Endothelial cell of umbilical vein (primary cell): ENCODE measurements around the gene PLEKHA8. TPM values are rescaled to one million over a fixed set of nuclear protein-coding genes. Genes with fewer than 3 reads are reported as not detected.

Experiments
- BruUV-seq: library from RNA; stranded (reverse); fragments of 400-500 nt; replicated peaks from 2 replicates; lab custom pipeline; 2021; lab: Mats Ljungman, UMichigan
- CTCF ChIA-PET: fragments of 300-600, 350-600 bp; sonication (Branson Sonifier 250); formaldehyde crosslinking; loops from one replicate; lab custom pipeline; 2021; ENCODE audit warnings: antibody characterized with exemption, inconsistent platforms; lab: Charles Lee
- POLR2A ChIA-PET: fragments of 300-600, 350-600 bp; sonication (Branson Sonifier 250); formaldehyde crosslinking; loops from one replicate; lab custom pipeline; 2021; ENCODE audit warnings: antibody characterized with exemption, inconsistent platforms; lab: Charles Lee
- DNase-seq: peaks from one replicate; pipeline ENCODE4 v3.0.0-alpha.2; 2011; ENCODE audit warnings: low read depth, low spot score
- FAIRE-seq: peaks from 2 replicates; lab custom pipeline; 2011; peaks lifted over from hg19 to GRCh38; lab: Jason Lieb, UNC
- H2AFZ ChIP-seq: 2 replicates; pipeline ENCODE4 v1.6.0; 2012; ENCODE audit warnings: low read depth, low read length, control low read depth, inconsistent platforms
- H3K27ac ChIP-seq: 2 replicates; pipeline ENCODE4 v1.5.1; 2011; ENCODE audit warnings: low read depth, mild to moderate bottlenecking, control low read depth, low read length, moderate library complexity; ENCODE audit not compliant: insufficient read depth
- H3K27me3 ChIP-seq, 2 experiments: 2 replicates each; pipeline versions ENCODE4 v1.6.0 to v1.6.1; 2011; ENCODE audit warnings: low read length in 2 of 2, mixed read lengths in 1 of 2; ENCODE audit not compliant: control insufficient read depth in 2 of 2, insufficient read depth in 2 of 2
- H3K36me3 ChIP-seq, 2 experiments: 2 replicates in 1 of 2; 3 replicates in 1 of 2; pipeline ENCODE4 v1.5.1; 2011; ENCODE audit warnings: low read length in 2 of 2, mild to moderate bottlenecking in 1 of 2, moderate library complexity in 1 of 2; ENCODE audit not compliant: control insufficient read depth in 2 of 2, insufficient read depth in 2 of 2; ENCODE audit errors: extremely low read depth in 1 of 2
- H3K4me1 ChIP-seq: 3 replicates; pipeline ENCODE4 v1.5.1; 2011; ENCODE audit warnings: mild to moderate bottlenecking, low read length; ENCODE audit not compliant: control insufficient read depth, insufficient read depth; ENCODE audit errors: extremely low read depth
- H3K4me2 ChIP-seq: 2 replicates; pipeline ENCODE4 v1.6.1; 2011; ENCODE audit warnings: low read length, control low read depth, mixed read lengths; ENCODE audit not compliant: insufficient read depth
- H3K4me3 ChIP-seq, 3 experiments: fragments of 200-600 bp in 1 of 3; sonication (generic), shearing (Covaris generic) in 1 of 3; replicated peaks in 1 of 3; 2 replicates each; pipeline ENCODE4 v1.5.1; 2011 to 2016; ENCODE audit warnings: control low read depth in 3 of 3, low read length in 3 of 3, mild to moderate bottlenecking in 2 of 3, inconsistent platforms in 1 of 3, low read depth in 1 of 3, moderate library complexity in 1 of 3; ENCODE audit not compliant: insufficient read depth in 1 of 3
- H3K79me2 ChIP-seq: 2 replicates; pipeline ENCODE4 v1.6.0; 2012; ENCODE audit warnings: low read length, inconsistent platforms; ENCODE audit not compliant: control insufficient read depth, insufficient read depth
- H3K9ac ChIP-seq: replicated peaks from 2 replicates; pipeline ENCODE3; 2011; ENCODE audit warnings: low read length, control low read depth; ENCODE audit not compliant: insufficient read depth; ENCODE audit errors: extremely low read depth
- H3K9me1 ChIP-seq: replicated peaks from 3 replicates; pipeline ENCODE4 v1.6.0; 2011; ENCODE audit warnings: mild to moderate bottlenecking, low read length; ENCODE audit not compliant: control insufficient read depth, insufficient read depth; ENCODE audit errors: extremely low read depth
- H3K9me3 ChIP-seq: replicated peaks from 2 replicates; pipeline ENCODE4 v1.5.1; 2012; ENCODE audit warnings: low read length, inconsistent platforms; ENCODE audit not compliant: control insufficient read depth, insufficient read depth
- H4K20me1 ChIP-seq: replicated peaks from 2 replicates; pipeline ENCODE3; 2011; ENCODE audit warnings: mild to moderate bottlenecking, low read length; ENCODE audit not compliant: control insufficient read depth, insufficient read depth; ENCODE audit errors: extremely low read depth
- CTCF ChIP-seq, 2 donors: IDR thresholded peaks; 1 replicate in 1 of 2; 2 replicates in 1 of 2; pipeline ENCODE4 v1.5.1; 2011; ENCODE audit warnings: low read length in 2 of 2, mild to moderate bottlenecking in 2 of 2, moderate library complexity in 2 of 2, control low read depth in 1 of 2, inconsistent platforms in 1 of 2, low read depth in 1 of 2; ENCODE audit not compliant: insufficient read depth in 1 of 2; ENCODE audit errors: extremely low read depth in 1 of 2
- EZH2 ChIP-seq: IDR thresholded peaks from 2 replicates; pipeline ENCODE4 v1.6.1; 2012; ENCODE audit warnings: borderline replicate concordance, low read depth, mild to moderate bottlenecking, moderate library complexity, low read length, inconsistent platforms; ENCODE audit not compliant: severe bottlenecking
- FOS ChIP-seq: IDR thresholded peaks from 2 replicates; pipeline ENCODE4 v1.6.1; 2011; ENCODE audit warnings: mild to moderate bottlenecking, low read length, moderate library complexity, borderline replicate concordance; ENCODE audit not compliant: insufficient read depth
- GATA2 ChIP-seq: IDR thresholded peaks from 2 replicates; pipeline ENCODE4 v1.7.0; 2011; ENCODE audit warnings: low read depth, mild to moderate bottlenecking, moderate library complexity, mixed read lengths, low read length; ENCODE audit not compliant: insufficient read length, insufficient read depth
- JUN ChIP-seq: IDR thresholded peaks from 2 replicates; pipeline ENCODE4 v1.6.1; 2011; ENCODE audit warnings: borderline replicate concordance, low read depth; ENCODE audit not compliant: insufficient read length, insufficient read depth
- MYC ChIP-seq: IDR thresholded peaks from one replicate; pipeline ENCODE4 v1.6.1; 2011; ENCODE audit warnings: mild to moderate bottlenecking, low read depth, low read length
- POLR2A ChIP-seq: IDR thresholded peaks from 2 replicates; pipeline ENCODE4 v1.6.1; 2012; ENCODE audit warnings: low read depth, mild to moderate bottlenecking, control low read depth, low read length
- POLR2AphosphoS5 ChIP-seq: IDR thresholded peaks from 2 replicates; pipeline ENCODE4 v1.6.1; 2012; ENCODE audit warnings: low read depth, mild to moderate bottlenecking, control low read depth, low read length, moderate library complexity; ENCODE audit not compliant: insufficient read depth
- dilution Hi-C: fragments of 300-500 bp; cut with MboI; formaldehyde crosslinking; loops from one replicate; pipeline ENCODE4 v1.15.0; 2019; ENCODE audit warnings: low sequenced_read_pairs; ENCODE audit not compliant: extremely low pct_ligation_motif_present
- intact Hi-C: fragments of 100-400 bp; cut with micrococcal nuclease; formaldehyde crosslinking; loops from one replicate; pipeline ENCODE4 v1.10.0; 2022
- polyA plus RNA-seq, 4 experiments: library from polyadenylated mRNA; depleted of rRNA in 3 of 4; stranded (reverse) in 3 of 4; unstranded in 1 of 4; fragments of >200 nt; gene quantifications; 2 replicates each; pipeline versions ENCODE4 v1.2.1 to v1.2.3, GENCODE V29; 2011 to 2012; ENCODE audit warnings: missing spikeins in 1 of 4
- total RNA-seq: library from RNA; stranded (reverse); gene quantifications from 2 replicates; pipeline ENCODE4 v1.2.3, GENCODE V29; 2021
- TF ChIP-seq, protein P1 (sequence below): IDR thresholded peaks from 2 replicates; pipeline ENCODE4 v1.6.1; 2011; ENCODE audit not compliant: insufficient read depth, insufficient read length

PLEKHA8 gene
- total and polyA plus RNA-seq, 2 donors (not counting 3 experiments of a cell fraction or from before 2014, with no cell fraction given) = 4.5 to 19.8 TPM

GRCh38 chr7:30046127-30046770 lies 18.0 kb downstream of the PLEKHA8 start:
- FAIRE-seq = no peak
- CTCF ChIA-PET = interaction anchor here (0.8 kb wide), 1 partner anchor 15 kb away, joined by 3 read pairs; no protein-coding TSS in a partner anchor

More at GRCh38 chr7:30046127-30046770, 18.0 kb downstream of the PLEKHA8 start:
- POLR2A ChIA-PET = no interaction called here
- Histone ChIP-seq H3K27me3 (no peaks in the 10 kb centered on the region), H3K4me1 (no peaks in the 10 kb centered on the region), H3K9ac (no peak overlapping the region), H3K9me1 (no peaks in the 10 kb centered on the region), H3K4me3 (no peak overlapping the region), H3K79me2 (no peaks in the 10 kb centered on the region), H3K36me3 (peaks cover 0 to 3% of the 10 kb centered on the region in 2 experiments), H2AFZ (no peak overlapping the region), H3K4me2 (no peak overlapping the region), H4K20me1 (peaks cover 2% of the 10 kb centered on the region), H3K9me3 (no peaks in the 10 kb centered on the region), H3K27ac (no peak overlapping the region)
- TF ChIP-seq, protein P1, sequence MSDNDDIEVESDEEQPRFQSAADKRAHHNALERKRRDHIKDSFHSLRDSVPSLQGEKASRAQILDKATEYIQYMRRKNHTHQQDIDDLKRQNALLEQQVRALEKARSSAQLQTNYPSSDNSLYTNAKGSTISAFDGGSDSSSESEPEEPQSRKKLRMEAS = no peak
- no peak for TF ChIP-seq POLR2A
- no peak for TF ChIP-seq POLR2AphosphoS5
- TF ChIP-seq JUN = no peak
- no peak for TF ChIP-seq FOS
- no peak for TF ChIP-seq MYC
- no peak for TF ChIP-seq CTCF (IDR thresholded peaks at IDR 0.05; ENCODE audit: extremely low read depth in 1 of 2, insufficient read depth in 1 of 2, low read depth in 1 of 2, low read length in 2 of 2)
- no peak for TF ChIP-seq GATA2
- no peak for TF ChIP-seq EZH2
- no TSS peak for BruUV-seq
- no peak for DNase-seq
- dilution Hi-C loops (no loop called here), intact Hi-C loops (no loop called here)
